GM19023 (cell line): ENCODE measurements around the gene ZBTB8A.
"Not testable (repeated sequence)": the region's sequence is repeated elsewhere in the genome, so short reads cannot be mapped to it uniquely, and the experiment has no call there.

Experiments used
- ATAC-seq: cut with Tn5 transposase; IDR thresholded peaks from one replicate; pipeline ENCODE4 v1.9.1; 2021; ENCODE audit warnings: mild to moderate bottlenecking, moderate library complexity; ENCODE audit not compliant: unreplicated experiment

ZBTB8A gene

GRCh38 chr1:32538887-32539583, at the start of gene ZBTB8A:
Gene ZBTB8A, plus strand, starts transcription at chr1:32539427. Its CDS starts 53,505 bp downstream, at chr1:32592932.
- ATAC-seq, result no peak

DNA sequence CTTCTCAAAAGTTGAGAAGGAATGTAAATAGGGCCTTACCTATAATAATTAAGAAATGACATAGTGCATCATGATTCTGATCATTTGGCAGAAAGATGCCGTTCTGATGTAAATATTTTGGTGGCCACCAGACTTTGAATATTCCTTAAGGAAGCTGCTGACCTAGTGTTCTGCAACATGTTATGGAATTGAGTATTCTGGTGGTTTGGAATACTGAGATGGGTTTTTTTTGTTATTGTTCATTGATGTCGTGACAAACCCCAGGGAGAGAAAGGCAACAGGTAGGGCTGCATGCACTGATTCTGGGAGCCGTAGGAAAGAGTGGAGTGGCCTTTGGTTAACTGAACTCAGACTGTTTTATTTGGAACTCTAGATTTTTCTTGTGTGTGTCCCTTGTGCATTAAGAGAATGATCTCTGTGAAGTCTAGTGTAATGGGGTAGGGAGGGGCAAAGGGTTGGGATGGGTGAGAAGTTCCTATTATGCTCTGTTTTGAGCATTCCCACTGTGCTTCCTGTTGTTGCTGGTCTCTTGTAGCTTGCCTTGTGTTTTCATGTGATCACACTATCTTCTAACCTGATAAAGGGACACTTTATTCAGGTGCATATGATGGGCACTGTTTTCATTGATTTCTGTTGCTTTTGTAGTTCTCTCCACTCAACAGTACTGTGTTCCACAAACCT, 49.3 kb upstream of the ZBTB8A start:
- ATAC-seq, result no peak

GRCh38 chr1:32491386-32491785, 47.8 kb upstream of the ZBTB8A start:
- ATAC-seq, result no peak

DNA sequence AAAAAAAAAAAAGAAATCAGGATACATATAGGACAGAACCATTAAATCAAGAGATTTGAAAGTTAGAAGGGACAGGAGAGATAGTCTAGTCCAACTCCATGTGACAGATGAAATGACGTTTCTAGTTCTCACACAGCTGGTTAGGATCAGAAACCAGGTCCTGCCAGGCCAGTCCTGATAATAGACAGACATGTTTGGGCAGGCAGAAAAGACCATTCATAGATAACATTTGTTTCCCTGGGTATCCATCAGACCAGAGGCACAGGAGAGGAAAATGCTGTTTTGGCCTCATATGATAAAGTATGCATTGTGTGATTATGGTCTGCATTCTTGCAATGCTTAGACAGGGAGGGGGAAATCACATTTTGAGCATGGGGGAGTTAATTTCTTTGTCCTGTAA, 45.0 kb upstream of the ZBTB8A start:
- ATAC-seq, result no peak

- no peak for ATAC-seq
These were observed 44.4 kb upstream of the ZBTB8A start for GRCh38 chr1:32494711-32495337.

GRCh38 chr1:32496127-32496526, 43.1 kb upstream of the ZBTB8A start:
- no peak for ATAC-seq

- ATAC-seq, result no peak
These were observed 40.5 kb upstream of the ZBTB8A start for GRCh38 chr1:32498751-32499150.

- ATAC-seq, result no peak
These were observed 38.6 kb upstream of the ZBTB8A start for GRCh38 chr1:32500387-32501209.

GRCh38 chr1:32501865-32502264, 37.4 kb upstream of the ZBTB8A start:
- ATAC-seq, result no peak

DNA sequence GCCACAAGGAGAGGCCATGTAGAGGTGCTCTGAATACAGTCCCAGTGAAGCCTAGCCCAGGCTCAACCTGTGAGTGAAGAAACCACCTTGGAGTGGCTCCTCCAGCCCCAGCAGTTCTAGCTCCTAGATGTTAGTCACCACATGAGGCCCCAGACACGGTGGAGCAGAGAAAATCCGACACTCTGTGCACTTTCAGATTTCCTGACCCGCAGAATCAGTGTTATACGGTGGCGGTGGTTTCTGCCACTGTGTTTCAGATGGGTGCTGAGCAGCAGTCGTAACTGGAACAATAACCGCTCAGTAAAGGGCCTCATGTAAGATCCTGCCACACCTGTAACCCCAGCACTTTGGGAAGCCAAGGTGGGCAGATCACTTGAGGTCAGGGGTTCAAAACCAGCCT, 36.1 kb upstream of the ZBTB8A start:
- ATAC-seq, result no peak

GRCh38 chr1:32507021-32507420, 32.2 kb upstream of the ZBTB8A start:
- no peak for ATAC-seq

- ATAC-seq, result no peak
These were observed 30.5 kb upstream of the ZBTB8A start for GRCh38 chr1:32508761-32509160.

DNA sequence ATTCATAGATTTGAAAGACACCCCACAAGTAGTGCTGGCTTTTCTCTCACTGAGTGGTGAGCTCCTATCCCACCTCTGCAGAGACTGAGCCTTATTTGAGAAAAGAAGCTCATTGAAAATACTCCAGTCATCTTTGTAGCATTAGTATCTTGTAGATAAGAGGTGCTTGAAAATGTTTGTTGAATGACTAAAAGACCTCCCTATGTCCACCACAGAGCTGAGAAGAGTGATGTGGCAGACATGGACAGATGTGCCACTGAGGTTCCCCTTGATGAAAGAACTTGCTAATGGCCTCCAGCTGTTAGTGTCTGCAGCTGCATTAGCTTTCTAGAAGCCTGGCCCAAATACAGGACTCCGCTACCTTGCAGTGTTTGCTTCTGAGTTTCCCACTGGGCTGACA, 29.3 kb upstream of the ZBTB8A start:
- ATAC-seq, result no peak

GRCh38 chr1:32516402-32516801, 22.8 kb upstream of the ZBTB8A start:
- ATAC-seq, result no peak

- no peak for ATAC-seq
These were observed 20.3 kb upstream of the ZBTB8A start for GRCh38 chr1:32518976-32519375.

GRCh38 chr1:32521165-32521564, 18.1 kb upstream of the ZBTB8A start:
- ATAC-seq, result no peak

- no peak for ATAC-seq
These were observed 14.2 kb upstream of the ZBTB8A start for GRCh38 chr1:32525053-32525452.

DNA sequence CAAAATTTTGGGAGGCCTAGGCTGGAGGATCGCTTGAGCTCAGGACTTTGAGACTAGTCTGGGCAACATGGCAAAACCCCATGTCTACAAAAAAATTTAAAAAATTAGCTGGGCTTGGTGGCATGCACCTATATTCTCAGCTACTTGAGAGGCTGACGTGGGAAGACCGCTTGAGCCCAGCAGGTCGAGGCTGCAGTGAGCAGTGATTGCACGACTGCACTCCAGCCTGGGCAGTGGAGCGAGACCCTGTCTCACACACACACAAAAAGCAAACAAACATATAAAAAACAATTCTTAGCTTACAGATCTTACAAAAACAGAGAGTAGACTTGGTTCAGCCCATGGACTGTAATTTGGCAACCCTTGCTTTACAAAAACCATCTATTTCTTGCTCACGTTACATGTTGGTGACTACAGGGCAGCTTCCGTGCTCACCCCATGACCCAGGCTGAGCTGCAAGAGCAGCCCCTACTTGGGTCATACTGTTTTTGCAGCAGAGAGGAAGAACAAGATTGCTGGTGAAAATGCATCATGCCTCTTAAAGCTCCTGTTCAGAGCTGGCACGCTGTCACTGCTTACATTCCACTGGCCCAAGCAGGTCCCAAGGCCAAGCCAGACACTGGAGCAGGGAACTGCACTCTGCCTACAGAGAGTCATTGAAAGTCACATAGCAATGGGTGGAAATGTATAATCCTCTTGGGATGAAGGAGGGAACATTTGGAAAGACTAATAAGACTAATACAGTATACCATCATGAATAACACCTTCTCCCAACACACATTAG, 13.4 kb upstream of the ZBTB8A start:
- no peak for ATAC-seq

DNA sequence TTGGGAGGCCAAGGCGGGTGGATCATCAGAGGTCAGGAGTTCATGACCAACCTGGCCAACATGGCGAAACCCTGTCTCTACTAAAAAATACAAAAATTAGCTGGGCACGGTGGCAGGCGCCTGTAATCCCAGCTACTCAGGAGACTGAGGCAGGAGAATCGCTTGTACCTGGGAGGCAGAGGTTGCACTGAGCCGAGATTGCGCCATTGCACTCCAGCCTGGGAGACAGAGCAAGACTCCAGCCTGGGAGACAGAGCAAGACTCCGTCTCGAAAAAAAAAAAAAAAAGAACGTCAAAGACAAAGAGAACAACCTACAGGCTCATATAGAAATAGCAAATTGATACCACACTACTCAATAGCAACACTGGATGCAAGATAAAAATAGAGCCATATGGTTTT, 10.7 kb upstream of the ZBTB8A start:
- not testable (repeated sequence) for ATAC-seq

DNA sequence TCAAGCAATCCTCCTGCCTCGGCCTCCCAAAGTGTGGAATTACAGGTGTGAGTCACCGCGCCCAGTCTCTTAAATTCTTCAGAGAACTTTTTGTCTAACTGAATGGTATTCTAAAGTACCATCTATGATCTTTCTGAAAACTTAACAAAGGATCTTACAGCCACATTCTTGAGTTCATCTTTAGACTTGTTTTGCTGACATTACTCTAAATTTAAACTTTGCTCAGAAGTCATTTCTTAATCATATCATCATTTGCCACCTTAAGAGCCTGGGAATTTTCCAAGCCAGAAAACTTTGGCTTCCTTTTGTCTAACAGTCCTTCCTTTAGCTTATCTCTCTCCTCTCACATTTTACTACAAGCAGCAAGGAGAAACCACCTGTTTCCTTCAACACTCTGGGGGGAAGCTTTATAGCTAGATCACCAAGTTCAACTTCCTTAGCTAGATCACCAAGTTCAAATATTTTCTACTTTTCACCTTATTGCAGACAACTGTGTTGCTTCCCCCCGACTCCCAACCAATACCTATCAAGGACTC, 5.4 kb upstream of the ZBTB8A start:
- ATAC-seq, result no peak
